ENCODE data around the gene RESP18.
A peak's percentile ranks its signal among the peaks of the same experiment; 100 is the strongest.

Gene RESP18

DNA sequence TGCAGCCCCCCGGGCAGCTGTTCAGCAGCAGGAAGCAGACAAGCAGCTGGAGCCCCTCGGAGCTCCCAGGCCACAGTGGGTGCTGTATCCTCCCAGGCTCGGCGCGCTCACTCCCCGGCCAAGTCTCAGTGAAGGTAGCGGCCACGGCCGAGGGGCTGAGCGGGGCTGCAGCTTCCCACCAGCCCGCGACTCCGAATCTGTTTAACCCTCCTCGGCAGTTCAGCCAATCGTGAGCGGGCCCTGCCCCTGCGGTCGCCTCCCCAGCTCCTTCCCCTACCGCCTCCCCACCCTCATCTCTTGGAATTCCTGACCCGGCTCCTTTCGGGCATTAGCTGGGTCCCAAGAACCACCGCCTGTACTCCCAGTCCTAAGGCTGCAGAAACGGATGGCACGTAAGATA, at the start of gene RESP18:
RESP18 (minus strand) TSS at position 203 of the 400 bp plus-strand sequence.
- DNase-seq (ENCODE audit: low read depth in 3 of 3), result no peak

DNA sequence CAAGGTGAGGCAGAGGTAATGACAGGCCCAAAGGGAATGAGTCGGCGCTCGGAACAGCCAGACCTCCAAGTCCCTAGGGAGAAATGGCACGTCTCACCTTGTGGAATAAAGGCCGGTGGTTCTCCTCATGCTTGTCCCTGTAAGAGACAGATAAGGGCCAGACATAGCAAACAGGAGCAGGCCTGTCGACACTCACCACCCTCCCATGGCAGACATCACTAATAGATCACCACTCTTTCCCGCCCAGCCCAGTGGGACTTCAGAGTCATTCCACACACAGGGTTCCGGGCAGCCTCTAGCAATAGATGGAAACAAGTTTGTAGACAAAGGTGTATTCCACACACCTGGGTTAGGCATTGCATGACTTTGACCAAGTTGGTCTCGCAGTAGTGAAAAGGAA, 48.9 kb upstream of the RESP18 start:
- no peak for DNase-seq (ENCODE audit: low read depth in 3 of 3)

DNA sequence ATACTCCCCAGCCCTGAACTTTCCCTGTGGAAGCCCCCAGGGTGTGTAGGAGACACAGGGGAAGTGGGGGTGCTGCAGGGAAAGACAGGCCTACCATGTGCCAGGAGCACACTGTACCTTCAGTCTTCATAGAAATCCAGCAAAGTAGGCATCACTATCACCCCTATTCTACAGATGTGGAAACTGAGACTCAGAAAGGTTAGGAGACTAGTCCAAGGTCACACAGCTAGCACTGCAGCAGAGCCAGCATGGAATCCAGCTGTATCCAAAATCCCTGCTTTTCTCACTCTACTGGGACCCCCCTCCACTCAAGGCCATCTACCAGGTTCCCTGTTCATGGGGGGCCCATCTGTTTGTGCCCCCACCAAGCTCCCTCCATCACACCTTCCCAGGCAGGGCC, 48.4 kb upstream of the RESP18 start:
- no peak for DNase-seq (ENCODE audit: low read depth in 3 of 3)

DNA sequence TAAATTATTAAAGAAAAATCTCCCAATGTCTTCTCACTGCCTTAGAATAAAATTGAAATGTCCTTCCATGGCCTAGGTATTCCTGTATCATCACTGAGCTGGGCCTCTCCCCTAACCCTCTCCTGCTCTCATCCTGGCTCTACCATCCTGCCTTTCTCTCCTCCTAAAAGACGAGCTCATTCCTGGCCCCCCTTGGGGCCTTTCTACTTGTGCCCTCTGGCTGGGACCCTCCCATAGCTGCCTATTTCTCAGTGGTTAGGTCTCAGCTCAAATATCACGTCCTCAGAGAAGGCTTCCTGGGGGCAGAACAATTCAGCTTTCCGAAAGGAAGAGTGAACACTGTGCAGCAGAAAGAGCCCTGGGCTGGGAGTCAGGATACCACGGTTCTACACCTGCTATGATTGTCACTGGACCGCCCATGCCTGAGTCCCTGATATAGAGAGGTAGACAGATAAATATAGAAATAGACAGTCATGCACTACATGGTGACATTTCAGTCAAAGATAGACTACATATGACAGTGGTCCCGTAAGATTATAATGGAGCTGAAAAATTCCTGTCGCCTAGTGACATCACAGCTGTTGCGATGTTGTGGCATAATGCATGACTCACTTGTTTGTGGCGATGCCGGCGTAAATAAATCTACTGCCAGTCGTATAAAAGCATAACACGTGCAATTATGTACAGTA, 45.8 kb upstream of the RESP18 start:
- DNase-seq (ENCODE audit: low read depth in 3 of 3), result no peak

DNA sequence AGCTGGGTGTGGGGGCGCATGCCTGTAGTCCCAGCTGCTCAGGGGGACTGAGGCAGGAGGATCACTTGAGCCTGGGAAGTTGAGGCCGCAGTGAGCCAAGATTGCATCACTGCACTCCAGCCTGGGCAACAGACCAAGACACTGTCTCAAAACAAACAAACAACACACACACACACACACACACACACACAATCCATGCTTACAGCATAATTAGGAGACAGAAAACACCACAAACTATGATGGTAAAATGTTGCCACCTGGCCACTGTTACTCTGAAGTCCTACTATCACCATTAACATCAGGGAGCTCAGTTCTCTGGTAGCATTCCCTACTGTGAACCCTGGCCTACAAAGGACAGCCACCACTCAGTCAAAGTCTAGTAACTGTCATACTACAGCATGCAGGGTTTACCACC, 36.9 kb upstream of the RESP18 start:
- no peak for DNase-seq (ENCODE audit: low read depth in 3 of 3)

DNA sequence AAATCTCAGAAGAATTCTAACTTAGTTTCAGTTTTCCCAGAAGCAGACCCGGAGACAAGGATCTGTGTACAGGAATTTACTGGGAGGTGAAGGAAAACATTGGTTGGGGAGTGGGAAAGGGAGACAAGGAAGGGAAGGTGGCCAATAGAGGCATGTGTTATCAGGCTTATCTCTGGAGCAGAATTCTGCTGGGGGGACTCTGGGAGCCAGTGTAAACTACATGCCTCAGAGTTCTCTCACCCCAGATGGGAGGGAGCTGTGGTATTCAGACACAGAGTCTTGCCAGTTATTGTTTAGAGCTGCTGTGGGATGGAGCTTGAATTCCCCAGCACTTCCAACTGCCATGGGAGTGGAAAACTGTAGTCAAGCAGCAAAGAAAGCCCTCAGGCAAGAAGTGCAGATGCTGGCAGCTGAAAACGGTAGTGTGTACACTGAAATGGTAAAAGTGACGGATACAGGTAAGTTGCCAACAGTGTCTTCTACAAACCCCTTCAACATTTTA, 36.2 kb upstream of the RESP18 start:
- no peak for DNase-seq (ENCODE audit: low read depth in 3 of 3)

DNA sequence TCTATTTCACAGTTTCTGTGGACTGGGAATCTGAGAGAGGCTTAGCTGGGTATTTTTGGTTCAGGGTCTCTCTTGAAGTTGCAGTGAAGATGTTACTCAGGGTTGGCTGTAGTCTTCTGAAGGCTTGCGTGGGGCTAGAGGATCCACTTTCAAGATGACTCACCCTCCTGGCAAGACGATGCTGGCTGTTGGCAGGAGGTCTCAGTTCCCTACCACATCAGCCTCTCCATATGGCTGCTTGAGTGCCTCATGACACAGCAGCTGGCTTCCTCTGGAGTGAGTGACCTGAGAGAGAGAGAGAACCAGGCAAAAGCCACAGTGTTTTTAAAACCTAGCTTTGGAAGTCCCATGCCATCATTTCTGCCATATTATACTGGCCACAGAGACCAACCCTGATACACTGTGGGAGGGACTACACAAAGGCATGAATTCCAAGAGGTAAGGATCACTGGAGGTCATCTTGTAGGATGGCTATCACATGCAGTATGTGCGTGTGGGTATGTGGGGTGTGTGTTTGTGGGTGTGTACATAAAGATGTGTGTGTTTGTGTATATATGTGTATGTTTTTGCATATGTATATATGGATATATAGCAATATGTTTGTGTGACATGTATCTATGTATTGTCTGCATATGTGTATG, 30.1 kb upstream of the RESP18 start:
- DNase-seq (ENCODE audit: low read depth in 3 of 3), result no peak

DNA sequence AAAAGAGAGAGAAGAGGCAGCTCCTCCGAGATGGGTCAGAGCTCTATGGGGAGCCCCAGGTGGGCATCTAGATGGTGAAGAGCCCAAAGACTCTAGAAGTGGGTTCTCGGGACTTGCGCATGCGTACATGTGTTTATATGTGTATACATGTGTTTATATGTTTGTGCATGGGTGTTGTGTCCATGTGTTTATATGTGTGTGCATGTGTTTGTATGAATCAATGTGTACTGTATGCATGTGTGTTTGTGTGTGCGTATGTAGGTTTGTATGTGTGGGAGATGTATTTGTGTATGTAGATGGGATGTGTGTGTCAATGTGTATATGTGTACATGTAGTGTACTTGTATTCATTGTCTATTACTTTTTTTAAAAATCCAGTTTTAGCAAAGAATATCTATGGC, 29.5 kb upstream of the RESP18 start:
- no peak for DNase-seq (ENCODE audit: low read depth in 3 of 3)

DNA sequence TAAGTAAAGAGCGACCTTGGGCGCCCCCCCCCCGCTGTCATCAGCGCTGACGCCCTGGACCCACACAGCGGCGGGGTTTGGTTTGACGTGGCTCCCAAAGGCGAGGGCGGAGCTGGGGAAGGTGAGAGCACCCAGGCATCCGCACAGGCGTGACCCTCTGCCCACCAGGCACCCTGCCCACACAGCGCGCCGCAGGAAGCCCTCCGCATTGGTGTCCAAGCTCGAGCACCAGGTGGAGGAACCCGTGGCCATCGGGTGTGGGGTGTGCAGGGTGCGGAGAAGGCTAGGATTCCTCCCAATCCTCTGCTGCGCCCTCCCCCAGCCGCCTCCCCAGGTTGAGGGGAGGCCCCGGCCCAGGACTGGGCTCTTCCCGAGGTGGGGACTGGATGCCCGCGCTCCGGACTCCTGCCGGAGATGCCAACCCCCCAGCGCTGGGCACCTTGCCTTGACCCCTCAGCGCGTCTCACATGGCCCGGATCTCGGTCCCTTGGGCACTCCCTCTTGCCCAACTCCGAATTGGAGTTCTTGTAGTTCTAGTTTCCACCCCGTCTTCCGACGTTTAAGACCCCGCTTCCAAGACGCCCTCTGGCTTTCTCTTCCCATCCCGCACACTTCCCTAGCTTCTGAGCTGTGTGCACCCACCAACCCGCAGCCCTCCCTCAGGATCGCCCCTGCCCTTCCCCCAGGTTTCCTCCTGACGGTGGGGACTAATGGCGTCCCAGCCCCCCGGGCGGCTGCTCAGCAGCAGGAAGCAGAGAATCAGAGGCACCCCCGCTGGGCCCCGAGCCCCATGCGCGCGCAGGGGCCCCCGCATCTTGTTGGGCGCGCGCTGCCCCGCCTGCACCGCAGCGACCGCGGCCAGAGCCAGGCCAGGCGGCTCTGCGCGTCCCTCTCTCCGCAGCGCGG, 25.9 kb upstream of the RESP18 start:
- peak in 1 of 3 experiments; percentile 32 for DNase-seq (ENCODE audit: low read depth in 3 of 3)

DNA sequence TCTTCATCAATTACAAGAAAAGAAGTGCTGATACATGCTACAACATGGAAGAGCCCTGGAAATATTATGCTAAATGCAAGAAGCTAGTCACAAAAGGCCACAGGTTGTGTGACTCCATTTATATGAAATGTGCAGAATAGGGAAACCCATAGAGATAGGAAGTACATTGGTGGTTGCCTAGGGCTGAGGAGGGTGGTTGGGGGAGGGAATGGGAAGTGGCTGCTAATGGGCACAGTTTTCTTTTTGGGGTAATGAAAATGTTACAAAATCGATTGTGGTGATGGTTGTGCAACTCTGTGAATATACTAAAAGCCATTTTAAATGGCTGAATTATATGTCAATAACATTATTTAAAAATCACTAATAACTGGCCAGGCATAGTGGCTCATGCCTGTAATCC, 24.3 kb upstream of the RESP18 start:
- no peak for DNase-seq (ENCODE audit: low read depth in 3 of 3)

DNA sequence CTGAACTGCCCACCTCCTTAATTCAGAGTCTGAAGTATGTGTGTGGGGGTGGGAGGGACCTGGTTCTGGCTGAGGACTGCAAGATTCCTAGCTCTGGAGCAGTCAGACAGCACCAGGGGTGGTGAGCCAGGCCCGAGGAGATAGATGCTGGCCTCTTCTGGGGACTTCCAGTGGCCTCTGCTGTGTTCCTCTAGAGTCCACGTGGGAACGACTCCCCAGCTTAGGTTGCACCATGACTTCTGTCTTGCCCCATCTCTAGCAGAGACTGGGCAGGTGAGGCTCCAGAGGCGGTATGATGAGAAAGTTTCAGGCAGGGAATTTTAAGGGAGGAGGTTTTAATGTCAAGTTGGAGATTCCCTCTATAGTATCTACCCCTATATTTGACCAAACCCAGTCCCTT, 22.0 kb upstream of the RESP18 start:
- DNase-seq (ENCODE audit: low read depth in 3 of 3), result no peak

DNA sequence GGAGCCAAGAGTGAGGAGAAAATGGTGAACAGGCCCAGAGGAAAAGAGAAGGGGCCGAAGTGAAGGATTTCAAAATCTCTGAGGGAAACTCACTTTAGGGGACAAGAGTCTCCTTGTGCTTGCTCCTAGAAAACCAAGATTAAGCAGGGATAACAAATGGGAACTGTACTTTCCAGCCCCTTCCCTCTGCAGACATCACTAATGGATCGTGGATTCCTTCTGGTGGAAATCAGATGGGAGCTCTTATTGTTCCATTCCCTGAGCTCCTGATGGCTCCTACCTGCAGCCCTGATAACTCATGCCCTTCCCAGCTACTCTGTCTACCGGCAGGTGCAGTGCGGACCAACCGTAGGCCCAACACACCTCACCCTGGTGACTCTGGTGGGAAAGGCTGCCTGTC, 20.6 kb upstream of the RESP18 start:
- no peak for DNase-seq (ENCODE audit: low read depth in 3 of 3)

DNA sequence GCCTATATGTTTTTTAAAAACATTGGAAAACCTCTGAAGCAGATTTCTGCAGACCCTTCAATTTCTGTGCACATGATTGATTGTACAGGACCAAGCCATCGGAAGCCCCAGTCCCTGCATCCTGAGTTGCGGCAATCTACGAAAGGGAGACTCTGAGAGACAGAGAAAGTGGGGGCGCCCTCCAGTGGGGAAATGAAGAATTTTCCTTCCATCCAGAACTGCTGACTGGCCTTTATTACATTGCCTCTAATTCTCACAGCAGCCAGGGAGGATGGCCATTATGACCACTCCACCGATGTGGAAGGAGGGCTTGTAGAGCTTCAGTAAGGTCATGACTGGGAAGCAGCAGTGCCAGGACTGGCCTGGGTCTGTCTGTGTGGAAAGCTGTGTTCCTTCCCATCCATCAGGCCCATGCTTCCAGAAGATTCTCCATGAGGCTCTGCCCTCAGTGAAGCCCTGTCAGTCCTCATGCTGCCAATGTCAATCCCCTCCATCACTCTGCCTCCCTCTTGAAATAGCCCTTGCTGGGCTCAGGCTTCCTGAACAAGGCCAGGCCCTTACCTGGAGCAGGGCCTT, 20.0 kb upstream of the RESP18 start:
- peak; percentile 40 to 70 (median 41) for DNase-seq (ENCODE audit: low read depth in 3 of 3)

DNA sequence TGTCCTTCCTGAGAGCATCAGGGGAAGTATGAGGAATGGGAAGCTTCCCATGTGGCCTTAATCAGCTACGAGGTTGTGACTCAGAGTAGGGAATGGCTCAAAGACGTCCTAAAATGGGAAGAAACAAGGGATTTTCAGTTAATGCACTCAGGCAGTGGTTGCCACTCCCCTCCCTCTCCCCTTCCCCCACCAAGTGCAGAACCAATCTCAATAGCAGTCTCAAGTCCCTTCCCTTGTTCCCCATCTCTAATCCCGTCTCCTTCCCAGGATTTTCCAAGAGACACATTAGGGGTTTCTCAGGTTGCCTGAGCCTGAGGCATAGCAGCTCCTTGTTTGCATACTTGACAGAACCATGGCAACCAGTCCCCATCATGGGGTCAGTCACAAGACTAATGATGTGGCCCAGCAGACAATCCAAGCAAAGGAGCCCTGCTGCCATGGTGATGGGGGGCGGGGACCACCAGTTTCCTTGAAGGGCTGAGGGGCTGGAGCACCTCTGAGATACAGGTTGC, 18.2 kb upstream of the RESP18 start:
- no peak for DNase-seq (ENCODE audit: low read depth in 3 of 3)

DNA sequence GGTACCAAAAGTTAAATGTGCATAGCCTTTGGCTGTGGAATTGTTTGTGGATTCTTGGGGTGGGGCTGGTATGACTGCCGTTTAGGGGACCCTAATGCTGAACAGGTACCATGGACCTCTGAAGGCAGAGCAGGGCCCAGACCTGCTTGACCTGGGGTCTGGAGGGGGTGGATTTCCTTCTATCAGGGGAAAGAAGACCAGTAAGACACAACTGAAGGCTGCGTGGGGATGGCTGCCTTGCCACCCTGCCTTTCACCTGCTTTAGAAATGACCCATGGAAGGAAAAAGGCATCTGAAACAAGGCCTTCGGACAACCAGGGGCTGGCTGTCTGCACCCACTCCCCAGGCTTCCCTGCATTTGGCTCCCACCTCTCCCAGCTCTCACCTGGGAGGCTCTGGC, 17.7 kb upstream of the RESP18 start:
- no peak for DNase-seq (ENCODE audit: low read depth in 3 of 3)

DNA sequence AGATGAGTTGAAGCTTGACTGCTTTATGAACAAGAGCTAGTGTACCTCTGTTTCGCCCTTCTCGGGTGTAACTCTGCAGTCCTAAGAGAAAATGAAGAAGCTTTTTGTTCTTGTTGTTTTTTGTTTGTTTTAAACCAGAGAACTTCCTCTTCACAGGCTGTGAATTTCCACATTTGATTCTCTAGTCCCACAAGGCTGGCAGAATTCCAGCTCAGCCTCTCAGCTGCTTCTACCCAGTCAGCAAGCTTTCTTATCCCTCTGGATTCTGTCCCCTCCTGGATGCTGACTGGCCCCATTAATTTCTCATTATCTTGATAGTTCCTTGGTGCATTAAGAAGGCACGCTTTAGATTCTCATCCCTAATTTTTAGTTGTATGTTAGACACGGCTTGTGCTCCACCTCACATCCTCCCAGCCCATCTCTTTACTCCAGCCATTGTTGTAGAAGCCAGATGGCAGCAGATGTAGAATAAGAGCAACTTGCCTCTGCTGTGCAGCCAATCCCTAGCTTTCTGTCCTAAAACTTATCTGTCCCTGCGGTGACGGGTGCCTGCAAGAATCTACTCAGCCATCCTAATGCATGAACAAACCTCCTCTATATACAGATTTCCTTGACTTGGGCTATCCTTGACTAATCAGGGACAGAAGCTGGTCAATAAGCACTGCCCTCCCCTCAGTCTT, 12.3 kb upstream of the RESP18 start:
- DNase-seq (ENCODE audit: low read depth in 3 of 3), result no peak

DNA sequence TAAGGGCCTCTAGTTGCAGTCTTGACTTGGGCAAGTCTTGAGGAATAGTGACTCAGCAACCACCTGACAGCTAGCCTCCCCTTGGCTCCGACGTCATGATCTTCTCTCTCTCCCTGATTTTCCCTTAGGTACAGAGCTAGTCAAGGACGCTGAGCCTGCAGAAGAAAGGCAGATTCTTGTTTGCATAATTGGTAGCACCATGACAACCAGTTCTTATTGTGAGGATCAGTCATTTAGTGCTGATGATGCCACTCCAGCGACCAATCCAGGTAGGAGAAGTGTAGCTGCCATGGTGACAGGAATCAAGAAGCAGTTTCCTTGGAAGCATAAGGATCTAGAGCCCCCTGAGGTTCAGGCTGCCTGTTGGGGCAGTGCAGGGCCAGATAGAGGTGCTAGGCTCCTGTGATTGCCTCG, 2.8 kb upstream of the RESP18 start:
- DNase-seq (ENCODE audit: low read depth in 3 of 3), result no peak

DNA sequence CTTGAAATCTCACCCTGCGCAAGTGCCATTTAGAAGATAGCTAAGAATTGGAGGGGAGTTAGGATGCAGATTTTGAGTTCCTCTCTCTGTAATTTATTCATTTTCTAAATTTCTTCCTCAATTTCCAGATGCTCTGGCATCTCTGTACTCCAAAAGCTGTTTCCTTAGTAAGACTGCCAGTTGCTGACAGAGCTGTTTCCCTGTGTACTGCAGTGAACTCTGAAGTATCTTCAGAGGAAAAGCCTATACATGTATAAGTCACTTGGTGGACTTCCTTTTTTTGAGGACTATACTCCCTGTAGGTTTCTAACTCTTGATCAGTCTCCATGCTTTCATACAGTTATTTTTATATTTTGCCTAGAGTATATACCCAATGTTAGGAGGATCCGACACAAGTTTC, 1.5 kb upstream of the RESP18 start:
- DNase-seq (ENCODE audit: low read depth in 3 of 3), result no peak

DNA sequence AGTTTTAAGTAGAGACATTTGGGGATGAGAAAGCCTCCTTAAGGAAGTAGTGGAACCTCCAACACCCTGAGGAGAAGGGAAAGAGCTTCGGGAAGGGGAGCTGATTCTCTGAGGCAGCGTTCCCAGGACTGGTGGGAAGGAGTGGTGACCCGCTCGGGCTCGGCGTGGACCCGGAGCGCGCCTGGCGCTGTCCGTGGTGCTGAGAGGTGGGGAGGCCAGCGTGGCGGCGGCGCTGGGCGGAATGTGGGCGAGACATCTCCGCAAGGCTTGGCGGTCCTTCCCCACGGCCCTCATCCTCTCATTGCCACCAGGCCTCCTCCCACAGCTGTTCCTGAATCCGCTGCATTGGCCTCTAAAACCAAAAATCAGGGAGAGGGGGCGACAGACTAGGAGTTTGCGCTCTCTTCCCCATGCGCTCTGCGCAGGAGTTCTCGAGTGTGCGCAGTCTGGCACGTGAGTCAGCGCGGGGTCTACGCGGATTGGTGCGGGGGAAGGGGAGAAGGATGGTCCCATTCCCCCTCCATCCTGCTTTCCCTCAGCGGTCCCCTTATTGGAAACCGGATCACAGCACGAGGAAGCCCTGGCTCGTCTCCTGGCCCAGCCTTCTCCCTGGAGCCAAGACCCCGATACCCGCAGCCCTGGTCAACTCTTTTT, 857 bp downstream of the RESP18 start:
- peak in 1 of 3 experiments; percentile 15 for DNase-seq (ENCODE audit: low read depth in 3 of 3)

DNA sequence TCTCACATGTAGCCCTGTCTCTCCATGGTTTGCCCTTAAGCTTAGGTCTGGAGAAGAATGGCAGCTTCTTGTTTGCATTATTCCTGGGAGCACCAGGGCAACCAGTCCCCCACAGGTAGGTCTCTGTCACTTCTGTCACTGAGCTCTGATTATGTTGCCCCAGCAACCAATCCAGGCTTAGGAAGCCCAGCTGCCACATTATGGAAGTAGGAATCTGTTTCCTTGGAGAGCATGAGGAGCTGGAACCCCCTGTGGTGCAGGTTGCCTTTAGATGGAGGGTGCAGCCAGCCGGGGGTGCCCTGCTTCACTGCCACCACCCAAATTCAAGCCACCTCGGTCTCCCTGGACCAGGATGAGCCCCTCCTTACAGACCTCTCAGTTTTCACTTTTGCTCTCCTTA, 4.8 kb downstream of the RESP18 start:
- no peak for DNase-seq (ENCODE audit: low read depth in 3 of 3)

All from stimulated activated CD4-positive, alpha-beta T cell treated with anti-CD3 and anti-CD28 coated beads, TNF-alpha, amount 100 ng/mL, for 24 hours (primary cell).